ENCODE measurements around the gene BOC. TPM values are rescaled to one million over a fixed set of nuclear protein-coding genes. Genes with fewer than 3 reads are reported as not detected.

BOC gene
- total RNA-seq, 4 donors from 2014 or later, result 13.7 to 75.7 (median 24.1) TPM

DNA sequence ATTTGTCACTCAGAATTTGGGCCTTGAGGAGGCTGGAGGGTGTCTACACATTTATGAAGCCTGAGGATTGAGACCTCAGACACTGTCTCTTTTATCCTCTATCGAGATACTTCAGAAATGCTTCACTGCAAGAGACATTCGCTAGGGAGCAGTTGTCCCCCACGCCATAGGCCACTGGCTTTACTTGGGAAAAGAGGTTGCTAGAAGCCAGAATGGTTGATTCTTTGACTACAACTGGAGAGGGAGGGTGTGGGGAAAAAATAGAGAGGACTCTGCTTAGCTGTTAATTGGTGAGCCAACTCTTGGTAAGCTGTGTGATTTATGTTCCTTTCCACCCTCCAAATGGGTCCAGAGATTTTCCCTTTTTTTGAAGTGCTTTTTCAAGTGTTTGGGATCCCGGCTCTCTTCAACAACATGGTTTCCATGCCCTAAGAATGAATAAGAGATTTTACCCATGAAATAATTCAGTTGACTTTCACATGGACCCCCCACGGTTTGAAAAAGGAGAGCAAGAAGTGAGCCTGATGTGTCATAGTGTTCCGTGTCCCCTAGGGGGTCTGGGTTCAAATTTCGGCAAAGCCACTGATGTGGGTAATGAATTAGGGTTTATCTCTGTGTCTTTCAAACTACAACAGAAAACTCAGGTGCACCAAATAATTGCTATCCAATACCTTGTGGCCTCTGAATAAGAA is 2.7 kb downstream of the BOC start:
- peaks cover 0 to 23% (median 0%) of the 10 kb centered on the region in 4 donors for H3K27me3 ChIP-seq
- H3K27ac ChIP-seq, result peak overlapping the region; percentile 87 to 94 (median 94)
- peaks cover 0 to 26% (median 0%) of the 10 kb centered on the region in 3 donors for H3K36me3 ChIP-seq
- no peaks in the 10 kb centered on the region for H3K9me3 ChIP-seq
- peak overlapping the region; percentile 64 to 95 (median 67) for H3K4me3 ChIP-seq
- TF ChIP-seq POLR2A (IDR thresholded peaks at IDR 0.05), result no peak
- TF ChIP-seq, protein P1, sequence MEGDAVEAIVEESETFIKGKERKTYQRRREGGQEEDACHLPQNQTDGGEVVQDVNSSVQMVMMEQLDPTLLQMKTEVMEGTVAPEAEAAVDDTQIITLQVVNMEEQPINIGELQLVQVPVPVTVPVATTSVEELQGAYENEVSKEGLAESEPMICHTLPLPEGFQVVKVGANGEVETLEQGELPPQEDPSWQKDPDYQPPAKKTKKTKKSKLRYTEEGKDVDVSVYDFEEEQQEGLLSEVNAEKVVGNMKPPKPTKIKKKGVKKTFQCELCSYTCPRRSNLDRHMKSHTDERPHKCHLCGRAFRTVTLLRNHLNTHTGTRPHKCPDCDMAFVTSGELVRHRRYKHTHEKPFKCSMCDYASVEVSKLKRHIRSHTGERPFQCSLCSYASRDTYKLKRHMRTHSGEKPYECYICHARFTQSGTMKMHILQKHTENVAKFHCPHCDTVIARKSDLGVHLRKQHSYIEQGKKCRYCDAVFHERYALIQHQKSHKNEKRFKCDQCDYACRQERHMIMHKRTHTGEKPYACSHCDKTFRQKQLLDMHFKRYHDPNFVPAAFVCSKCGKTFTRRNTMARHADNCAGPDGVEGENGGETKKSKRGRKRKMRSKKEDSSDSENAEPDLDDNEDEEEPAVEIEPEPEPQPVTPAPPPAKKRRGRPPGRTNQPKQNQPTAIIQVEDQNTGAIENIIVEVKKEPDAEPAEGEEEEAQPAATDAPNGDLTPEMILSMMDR (IDR thresholded peaks at IDR 0.05), result no peak
- WGBS, 2 donors, result 40 to 53% methylated on average over 7 of the region's 7 CpGs
- DNase-seq, result no peak
- intact Hi-C loops (cut with DNase I), result loop anchor here (10.0 kb wide), 1 partner anchor 51 kb away; no protein-coding TSS in a partner anchor
- H3K4me1 ChIP-seq, result peaks cover 9 to 92% (median 30%) of the 10 kb centered on the region in 3 donors

DNA sequence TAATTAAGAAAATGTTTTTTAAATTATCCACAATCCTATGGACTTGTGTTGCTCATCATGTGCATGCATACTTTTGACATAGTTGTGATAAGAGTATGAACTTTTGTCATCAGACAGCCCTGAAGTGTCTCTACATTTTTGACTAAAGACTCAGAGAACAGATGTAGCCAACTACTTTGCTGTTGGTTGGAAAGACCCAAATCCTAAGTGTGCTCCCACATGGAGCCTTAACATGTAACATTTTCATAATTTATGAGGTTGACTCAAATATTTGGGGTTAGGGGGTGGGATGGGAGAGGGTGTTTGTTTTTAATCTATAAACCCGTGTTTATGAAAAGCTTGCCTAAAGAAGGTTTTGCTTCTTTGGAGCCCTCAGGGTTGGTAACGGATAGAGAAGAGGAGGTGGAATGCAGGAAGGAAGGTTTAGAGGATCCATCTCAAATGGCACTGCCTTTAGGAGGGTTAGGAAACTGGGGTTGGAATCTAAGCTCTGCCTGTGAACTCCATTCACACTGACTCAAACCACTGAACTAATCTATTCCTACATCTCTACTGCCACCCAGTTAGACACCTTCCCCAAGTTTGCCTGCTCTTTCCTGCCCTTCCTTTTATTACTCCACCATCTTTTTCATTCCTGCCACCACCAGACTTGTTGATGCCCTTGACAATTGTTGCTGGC is 3.7 kb downstream of the BOC start:
- H3K4me3 ChIP-seq, result peak overlapping the region in 3 of 4 donors; percentile 65 to 95 (median 69)
- peaks cover 0 to 31% (median 0%) of the 10 kb centered on the region in 3 donors for H3K36me3 ChIP-seq
- H3K27ac ChIP-seq, result peak overlapping the region; percentile 10 to 94 (median 78)
- TF ChIP-seq POLR2A (IDR thresholded peaks at IDR 0.05), result no peak
- TF ChIP-seq, protein P1 (IDR thresholded peaks at IDR 0.05), result no peak
- WGBS, 2 donors, result 60 to 61% methylated on average over 2 of the region's 2 CpGs
- intact Hi-C loops (cut with DNase I), result loop anchor here (10.0 kb wide), 1 partner anchor 50 kb away; no protein-coding TSS in a partner anchor
- H3K4me1 ChIP-seq, result peaks cover 18 to 96% (median 40%) of the 10 kb centered on the region in 3 donors
- H3K27me3 ChIP-seq, result peaks cover 0 to 23% (median 0%) of the 10 kb centered on the region in 4 donors
- no peaks in the 10 kb centered on the region for H3K9me3 ChIP-seq
- no peak for DNase-seq

DNA sequence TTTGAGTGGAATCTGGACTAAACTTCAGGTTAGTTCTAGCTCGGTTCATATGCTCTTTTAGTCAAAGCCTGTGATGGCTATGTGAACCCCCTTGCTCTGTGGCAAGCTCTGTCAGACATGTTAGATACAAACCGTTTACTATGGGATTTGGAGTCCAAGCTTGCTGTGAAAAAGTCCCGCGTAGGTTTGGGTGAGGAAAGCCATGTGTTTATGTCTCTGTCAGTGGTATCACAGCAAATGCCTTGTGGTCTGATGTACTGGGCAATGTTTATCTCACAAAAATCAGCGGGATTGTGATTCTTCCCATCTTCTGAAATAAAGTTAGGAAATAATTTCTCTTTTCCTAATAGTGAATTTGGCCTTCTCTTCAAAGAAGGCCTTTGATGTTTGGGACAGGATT is 5.0 kb downstream of the BOC start:
- Histone ChIP-seq H3K4me3 (no peak overlapping the region), H3K27ac (peak overlapping the region in 3 of 4 donors; percentile 49 to 94 (median 93)), H3K27me3 (peaks cover 0 to 23% (median 0%) of the 10 kb centered on the region in 4 donors), H3K9me3 (no peaks in the 10 kb centered on the region), H3K36me3 (peaks cover 0 to 40% (median 0%) of the 10 kb centered on the region in 3 donors), H3K4me1 (peaks cover 19 to 96% (median 45%) of the 10 kb centered on the region in 3 donors)
- intact Hi-C loops (cut with DNase I), result loop anchor here (10.0 kb wide), 1 partner anchor 48 kb away; no protein-coding TSS in a partner anchor
- TF ChIP-seq, protein P1 (IDR thresholded peaks at IDR 0.05), result no peak
- TF ChIP-seq POLR2A (IDR thresholded peaks at IDR 0.05), result no peak
- WGBS, 2 donors, result 53 to 59% methylated on average over 5 of the region's 5 CpGs
- no peak for DNase-seq

DNA sequence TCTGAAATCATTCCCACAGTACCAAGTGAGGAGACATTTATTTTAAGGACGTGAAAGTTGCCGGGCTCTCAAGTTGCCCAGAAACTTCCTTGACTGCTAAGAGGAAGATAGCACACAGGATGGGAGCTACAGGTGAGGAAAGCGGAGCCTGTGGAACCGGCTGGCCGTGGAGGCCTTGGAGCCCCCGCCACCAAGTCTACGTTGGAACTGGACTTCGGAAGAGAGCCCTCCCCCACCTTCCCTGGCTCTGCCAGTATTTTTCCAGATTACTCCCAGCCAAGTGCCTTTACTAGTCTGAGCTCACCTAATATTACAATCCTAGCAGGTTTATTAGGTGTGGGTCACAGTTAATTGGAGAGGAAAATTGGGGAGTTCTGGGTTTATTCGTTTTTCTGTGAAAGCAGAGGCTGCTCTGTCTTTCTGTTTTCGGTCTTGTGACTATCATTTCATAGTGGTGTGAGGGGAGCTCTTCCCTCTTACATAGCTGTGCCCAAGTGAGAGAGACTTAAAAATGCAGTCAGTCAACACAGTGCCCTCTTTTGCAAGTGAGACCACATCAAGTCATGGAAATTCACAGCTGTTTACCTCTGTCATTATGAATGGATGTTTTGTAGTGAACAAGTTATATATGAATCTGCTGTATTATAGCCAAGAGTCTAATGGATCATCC is 6.8 kb downstream of the BOC start:
- Histone ChIP-seq H3K27me3 (peaks cover 0 to 6% (median 0%) of the 10 kb centered on the region in 4 donors), H3K9me3 (no peaks in the 10 kb centered on the region), H3K4me1 (peaks cover 14 to 100% (median 53%) of the 10 kb centered on the region in 3 donors), H3K27ac (peak overlapping the region in 3 of 4 donors; percentile 28 to 94 (median 93)), H3K36me3 (peaks cover 0 to 50% (median 0%) of the 10 kb centered on the region in 3 donors), H3K4me3 (no peak overlapping the region)
- DNase-seq, result no peak
- intact Hi-C loops (cut with DNase I), result loop anchor here (10.0 kb wide), 1 partner anchor 47 kb away; no protein-coding TSS in a partner anchor
- 55 to 73% methylated on average over 10 of the region's 10 CpGs for WGBS, 2 donors
- no peak for TF ChIP-seq POLR2A (IDR thresholded peaks at IDR 0.05)
- TF ChIP-seq, protein P1 (IDR thresholded peaks at IDR 0.05), result no peak
